ENCODE results near the gene ECE1. TPM values are rescaled to one million over a fixed set of nuclear protein-coding genes. Genes with fewer than 3 reads are reported as not detected.

The ECE1 gene
- total and polyA plus RNA-seq, 9 of the 15 experiments (the other 6 are each of a cell fraction or from before 2014, with no cell fraction given) = 0.56 to 34.8 (median 11.0) TPM

- Histone ChIP-seq H3K9me1 (ENCODE audit: control insufficient read depth, insufficient read depth, low read length) (no peaks in the 10 kb centered on the region), H2AFZ (ENCODE audit: low read depth, low read length) (no peak overlapping the region), H3K4me1 (replicated peaks in 1 of 2; ENCODE audit: control insufficient read depth in 2 of 2, insufficient read depth in 2 of 2, low read length in 2 of 2) (peaks cover 24 to 25% of the 10 kb centered on the region in 2 experiments), H3K27me3 (ENCODE audit: control insufficient read depth in 2 of 2, insufficient read depth in 2 of 2, low read length in 2 of 2) (no peaks in the 10 kb centered on the region; a peak in 1 of 5 replicates), H3K4me3 (no peak overlapping the region), H4K20me1 (replicated peaks; ENCODE audit: control insufficient read depth, insufficient read depth, low read length) (peaks cover 46% of the 10 kb centered on the region), H3K4me2 (ENCODE audit: insufficient read depth, low read length) (no peak overlapping the region), H3K9me3 (replicated peaks; ENCODE audit: control insufficient read depth, insufficient read depth, low read depth, low read length) (no peaks in the 10 kb centered on the region), H3K79me2 (ENCODE audit: control insufficient read depth, insufficient read depth, low read length) (peaks cover 3% of the 10 kb centered on the region; the same call in 2 of the 3 replicates), H3K27ac (ENCODE audit: extremely low read depth, low read depth, low read length) (no peak overlapping the region), H3K9ac (ENCODE audit: insufficient read depth in 1 of 2, low read depth in 2 of 2, low read length in 2 of 2) (no peak overlapping the region), H3K36me3 (ENCODE audit: control insufficient read depth, insufficient read depth, low read length) (no peaks in the 10 kb centered on the region)
- DNase-seq (ENCODE audit: extremely low read depth in 1 of 4, low spot score in 3 of 4) = no peak
- intact Hi-C loops (cut with micrococcal nuclease) (no loop called here), in situ Hi-C loops (cut with MboI) (no loop called here)
- WGBS (ENCODE audit: insufficient coverage, low coverage, missing lambda C conversion rate) = 47% methylated on average over 8 of the region's 8 CpGs
- CTCF ChIA-PET (ENCODE audit: low intra/inter-chr PET ratio) = no interaction called here
- no peak for ATAC-seq
- BruUV-seq (replicated peaks) = no TSS peak
- no peak for TF ChIP-seq ZBTB33 (CRISPR knock-in tag; IDR thresholded peaks at IDR 0.05)
- POLR2A ChIA-PET = interaction anchor here (0.6 to 2.3 kb wide), 7 partner anchors 8 to 203 kb away, joined by 3 to 11 read pairs (median 4); no protein-coding TSS in a partner anchor
- no peak for FAIRE-seq
Measured at GRCh38 chr1:21337010-21337437, 46.8 kb upstream of the ECE1 start.

GRCh38 chr1:21335750-21336224 is 45.5 kb upstream of the ECE1 start:
- in situ Hi-C loops (cut with MboI) = no loop called here
- Histone ChIP-seq H3K9ac (ENCODE audit: insufficient read depth in 1 of 2, low read depth in 2 of 2, low read length in 2 of 2) (peak overlapping the region in 1 of 2 experiments; percentile 87; a peak in 1 of 4 replicates), H2AFZ (ENCODE audit: low read depth, low read length) (no peak overlapping the region), H3K4me1 (replicated peaks in 1 of 2; ENCODE audit: control insufficient read depth in 2 of 2, insufficient read depth in 2 of 2, low read length in 2 of 2) (peaks cover 27 to 32% of the 10 kb centered on the region in 2 experiments), H3K36me3 (ENCODE audit: control insufficient read depth, insufficient read depth, low read length) (no peaks in the 10 kb centered on the region), H3K27ac (ENCODE audit: extremely low read depth, low read depth, low read length) (no peak overlapping the region), H3K79me2 (ENCODE audit: control insufficient read depth, insufficient read depth, low read length) (peaks cover 4% of the 10 kb centered on the region; the same call in 2 of the 3 replicates), H3K4me2 (ENCODE audit: insufficient read depth, low read length) (no peak overlapping the region), H3K27me3 (ENCODE audit: control insufficient read depth in 2 of 2, insufficient read depth in 2 of 2, low read length in 2 of 2) (no peaks in the 10 kb centered on the region; a peak in 1 of 5 replicates), H3K4me3 (no peak overlapping the region), H4K20me1 (replicated peaks; ENCODE audit: control insufficient read depth, insufficient read depth, low read length) (peaks cover 43% of the 10 kb centered on the region), H3K9me3 (replicated peaks; ENCODE audit: control insufficient read depth, insufficient read depth, low read depth, low read length) (no peaks in the 10 kb centered on the region), H3K9me1 (ENCODE audit: control insufficient read depth, insufficient read depth, low read length) (no peaks in the 10 kb centered on the region)
- DNase-seq (ENCODE audit: extremely low read depth in 1 of 4, low spot score in 3 of 4) = no peak
- ChIA-PET CTCF (ENCODE audit: low intra/inter-chr PET ratio) (no interaction called here), POLR2A (interaction anchor here (1.0 to 1.1 kb wide), 2 partner anchors 9 to 10 kb away, joined by 3 to 4 read pairs; no protein-coding TSS in a partner anchor)
- 69% methylated on average over 3 of the region's 3 CpGs for WGBS (ENCODE audit: insufficient coverage, low coverage, missing lambda C conversion rate)
- intact Hi-C loops (cut with micrococcal nuclease) = no loop called here
- BruUV-seq (replicated peaks) = no TSS peak
- FAIRE-seq = no peak
- TF ChIP-seq KLF1 (tag; IDR thresholded peaks at IDR 0.05) = no peak
- TF ChIP-seq SNAPC5 (CRISPR knock-in tag; IDR thresholded peaks at IDR 0.05) = no peak
- TF ChIP-seq NFIC (IDR thresholded peaks at IDR 0.05) = peak; percentile 46; the same call in 1 of the 2 replicates
- TF ChIP-seq ZNF143 (CRISPR knock-in tag; IDR thresholded peaks at IDR 0.05) = 0 out of 2 replicates have a peak, but pooled peaks have one; percentile 10
- ATAC-seq = no peak
